NCI-H2107 treated with DMSO at 0.1 percent for 48 hours (cell line): ENCODE measurements around the gene IGF1R.

Experiments used
- DNase-seq: peaks from one replicate; lab custom pipeline; 2025; ENCODE audit not compliant: unreplicated experiment; lab: John Stamatoyannopoulos, UW

Gene IGF1R

DNA sequence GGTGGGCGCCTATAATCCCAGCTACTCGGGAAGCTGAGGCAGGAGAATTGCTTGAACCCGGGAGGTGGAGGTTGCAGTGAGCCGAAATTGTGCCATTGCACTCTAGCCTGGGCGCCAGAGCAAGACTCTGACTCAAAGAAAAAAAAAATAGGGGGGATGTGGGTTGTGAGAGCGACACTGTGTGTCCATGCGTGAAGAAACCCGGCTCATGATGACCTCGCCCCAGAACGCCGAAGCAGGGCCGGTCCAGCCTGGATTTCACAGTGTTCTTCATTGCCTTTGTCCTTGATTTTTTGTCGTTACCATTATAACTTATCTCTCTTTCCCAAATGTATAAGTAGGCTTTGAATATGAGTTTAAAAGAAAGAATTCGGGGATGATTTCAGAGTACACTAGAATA is 230.5 kb downstream of the IGF1R start:
- DNase-seq: no peak

DNA sequence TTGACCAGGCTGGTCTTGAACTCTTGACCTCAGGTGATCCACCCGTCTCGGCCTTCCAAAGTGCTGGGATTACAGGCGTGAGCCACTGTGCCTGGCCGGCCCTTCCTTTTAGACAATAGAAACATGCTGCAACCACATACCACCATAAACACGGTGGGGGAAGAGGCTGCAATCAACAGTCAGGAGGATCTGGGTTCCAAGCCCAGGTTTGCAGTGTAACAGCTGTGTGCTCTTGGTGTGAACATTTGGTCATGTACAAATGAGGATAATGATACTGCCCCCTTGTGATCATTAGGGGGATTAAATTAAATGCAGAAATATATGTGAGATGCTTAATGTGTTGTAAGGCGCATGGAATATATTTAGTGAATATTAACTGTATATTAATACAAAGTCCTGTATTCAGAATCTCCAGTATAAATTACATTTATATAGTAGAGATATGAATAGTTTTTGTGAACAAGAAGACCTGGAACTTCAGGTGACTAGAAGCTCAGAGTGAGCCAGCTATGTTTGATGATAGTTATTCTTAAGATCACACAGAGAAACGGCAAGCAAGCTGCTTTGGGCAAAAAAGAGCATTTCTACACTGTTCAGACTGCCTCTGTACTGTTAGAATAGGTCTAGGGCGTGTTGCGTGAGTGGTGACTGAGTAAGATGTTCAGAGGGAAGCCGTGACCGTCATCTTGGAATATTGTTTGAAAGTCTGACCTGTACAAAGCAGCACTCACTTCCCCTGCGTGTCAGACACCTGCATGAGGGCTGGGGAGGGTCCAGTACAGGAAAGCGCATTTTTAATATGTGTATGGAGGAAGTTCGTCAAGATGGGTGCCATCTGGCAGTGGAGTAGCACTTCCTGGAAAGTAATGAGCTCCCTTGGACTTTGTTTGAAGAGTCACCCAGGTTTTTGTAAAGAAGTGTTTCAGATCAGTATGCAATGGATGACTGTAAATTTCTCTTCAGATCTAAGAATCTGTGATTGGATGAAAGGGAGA is 233.5 kb downstream of the IGF1R start:
- DNase-seq: no peak

DNA sequence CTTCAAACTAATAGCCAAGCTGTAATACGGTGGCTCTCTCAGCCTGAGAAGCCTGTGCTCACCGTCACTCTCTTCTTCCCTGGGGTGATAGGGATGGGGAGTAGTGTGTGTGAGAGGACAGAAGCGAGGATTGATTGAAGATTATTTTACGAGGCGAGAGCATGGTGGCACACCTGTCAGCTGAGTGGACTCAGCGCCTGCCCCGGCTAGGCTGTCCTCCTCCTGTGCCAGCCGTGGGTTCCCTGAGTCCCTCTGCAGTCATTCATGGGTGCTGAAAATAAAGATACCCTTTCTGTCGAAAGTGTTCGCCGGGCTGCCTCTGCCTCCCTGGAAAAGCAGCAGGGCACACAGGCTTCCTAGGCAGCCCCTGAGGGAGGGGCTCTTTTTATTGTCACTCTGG is 235.1 kb downstream of the IGF1R start:
- no peak for DNase-seq

DNA sequence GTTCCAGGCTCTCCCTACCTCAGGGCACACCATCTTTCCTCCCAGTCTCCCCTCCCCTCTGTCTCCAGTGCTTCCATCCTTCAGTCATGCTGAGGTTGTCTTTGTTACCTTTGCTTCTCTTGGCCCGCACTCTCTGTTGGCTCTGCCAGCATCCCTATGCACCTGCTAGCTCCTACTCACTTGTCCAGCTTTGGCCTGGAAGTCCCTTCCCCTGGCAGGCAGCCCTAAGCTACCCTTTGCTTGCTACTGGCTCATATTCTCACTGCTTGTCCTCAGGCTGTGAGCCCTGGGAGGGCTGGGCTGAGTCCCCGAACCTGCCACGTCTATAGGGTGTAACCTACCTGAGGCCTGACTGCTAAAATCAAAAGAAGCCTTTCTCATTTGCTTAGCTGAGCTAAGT is 236.6 kb downstream of the IGF1R start:
- no peak for DNase-seq

DNA sequence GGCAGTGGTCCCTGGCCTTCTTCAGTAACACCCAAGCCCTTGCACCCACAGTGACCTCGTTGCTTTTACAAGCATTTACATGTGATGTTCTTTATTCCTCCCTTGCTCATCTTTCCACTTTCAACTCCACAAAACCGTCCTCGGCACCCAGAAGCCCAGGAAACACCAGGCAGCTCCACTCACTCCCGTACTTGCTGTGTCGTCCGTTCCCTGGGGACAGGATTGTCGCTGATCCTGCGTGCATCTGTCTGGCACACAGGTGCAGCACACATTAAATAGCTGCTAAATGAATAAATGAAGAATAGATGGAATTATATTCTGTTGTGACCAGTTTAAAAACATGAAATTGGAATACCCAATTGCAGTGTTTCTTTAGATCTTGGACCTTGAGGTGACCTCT is 239.6 kb downstream of the IGF1R start:
- DNase-seq: no peak

DNA sequence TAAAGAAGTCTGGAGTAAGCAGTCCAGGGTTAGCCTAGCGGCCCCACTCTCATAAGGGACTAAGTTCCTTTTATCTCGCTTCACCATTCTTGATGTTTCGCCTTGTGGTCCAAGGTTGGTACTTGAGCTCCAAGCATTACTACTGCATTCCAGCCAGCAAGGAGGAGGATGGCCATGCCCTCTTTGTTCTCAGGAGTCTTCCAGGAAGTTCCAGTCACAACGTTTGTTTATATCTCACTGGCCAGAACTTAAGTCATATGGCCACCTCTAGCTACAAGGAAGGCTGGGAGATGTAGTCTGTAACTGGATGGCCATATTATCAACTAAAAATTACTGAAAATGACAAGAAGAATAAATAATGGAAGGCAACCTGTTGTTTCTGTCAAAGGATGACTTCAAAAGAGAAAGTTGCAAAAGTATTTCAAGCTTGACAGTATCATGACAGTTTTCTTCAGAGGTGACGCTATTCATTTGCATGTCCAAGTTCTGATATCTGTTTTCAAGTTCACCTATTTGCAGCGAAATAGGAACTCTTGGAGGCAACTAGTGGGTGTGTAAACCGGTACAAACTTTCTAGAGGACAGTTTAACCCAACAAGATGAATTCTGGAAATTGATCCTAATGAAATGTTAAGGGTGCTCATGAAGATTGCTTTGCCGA is 240.6 kb downstream of the IGF1R start:
- DNase-seq: no peak

DNA sequence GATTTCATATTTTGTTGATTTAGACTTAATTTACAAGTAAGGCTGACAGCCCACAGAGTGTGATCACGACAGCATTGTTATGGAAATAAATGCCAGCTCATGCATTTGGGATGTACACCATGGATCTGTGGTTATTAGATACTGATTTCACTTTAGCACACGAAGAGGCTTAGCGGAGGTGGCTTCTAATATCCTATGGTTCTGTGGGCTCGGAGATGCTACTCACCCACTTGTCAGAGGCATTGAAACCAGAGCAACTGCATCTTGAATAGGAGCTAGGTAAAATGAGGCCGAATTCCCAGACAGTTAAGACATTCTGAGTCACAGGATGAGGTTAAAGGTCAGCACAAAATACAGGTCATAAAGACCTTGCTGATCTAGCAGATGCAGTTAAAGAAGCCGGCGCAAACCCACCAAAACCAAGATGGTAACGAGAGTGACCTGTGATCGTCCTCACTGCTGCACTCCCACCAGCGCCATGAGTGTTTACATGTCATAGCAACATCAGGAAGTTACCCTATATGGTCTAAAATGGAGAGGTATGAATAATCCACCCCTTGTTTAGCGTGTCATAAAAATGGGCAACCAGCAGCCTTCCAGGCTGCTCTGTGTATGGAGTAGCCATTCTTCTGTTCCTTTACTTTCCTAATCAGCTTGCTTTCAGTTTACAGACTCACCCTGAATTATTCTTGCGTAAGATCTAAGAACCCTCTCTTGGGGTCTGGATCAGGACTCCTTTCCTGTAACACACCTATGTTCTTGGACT is 241.8 kb downstream of the IGF1R start:
- DNase-seq: no peak

DNA sequence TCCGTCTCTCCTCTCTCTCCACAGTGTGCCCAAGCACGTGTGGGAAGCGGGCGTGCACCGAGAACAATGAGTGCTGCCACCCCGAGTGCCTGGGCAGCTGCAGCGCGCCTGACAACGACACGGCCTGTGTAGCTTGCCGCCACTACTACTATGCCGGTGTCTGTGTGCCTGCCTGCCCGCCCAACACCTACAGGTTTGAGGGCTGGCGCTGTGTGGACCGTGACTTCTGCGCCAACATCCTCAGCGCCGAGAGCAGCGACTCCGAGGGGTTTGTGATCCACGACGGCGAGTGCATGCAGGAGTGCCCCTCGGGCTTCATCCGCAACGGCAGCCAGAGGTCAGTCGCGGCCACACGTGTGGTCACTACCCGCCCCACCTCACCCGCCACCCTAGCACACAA is 243.0 kb downstream of the IGF1R start:
- no peak for DNase-seq

DNA sequence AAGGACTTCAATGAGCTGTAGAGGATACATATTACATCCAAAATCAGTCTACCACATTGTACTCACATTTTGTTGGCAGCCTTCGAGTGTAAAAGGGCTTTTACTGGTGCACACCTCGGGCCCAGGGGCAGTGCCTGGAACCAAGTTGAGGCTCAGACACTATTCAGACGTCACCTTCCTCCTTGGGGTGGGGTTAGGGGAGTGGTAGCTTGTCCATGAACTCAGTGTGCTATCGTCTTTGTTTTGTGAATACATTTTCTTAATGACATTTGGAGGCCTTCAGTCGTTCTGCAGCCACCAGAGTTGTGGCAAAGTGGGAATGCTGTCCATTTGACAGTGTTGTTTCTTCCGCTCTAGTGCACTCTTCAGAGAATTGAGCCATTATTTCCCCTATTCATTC is 245.1 kb downstream of the IGF1R start:
- no peak for DNase-seq

DNA sequence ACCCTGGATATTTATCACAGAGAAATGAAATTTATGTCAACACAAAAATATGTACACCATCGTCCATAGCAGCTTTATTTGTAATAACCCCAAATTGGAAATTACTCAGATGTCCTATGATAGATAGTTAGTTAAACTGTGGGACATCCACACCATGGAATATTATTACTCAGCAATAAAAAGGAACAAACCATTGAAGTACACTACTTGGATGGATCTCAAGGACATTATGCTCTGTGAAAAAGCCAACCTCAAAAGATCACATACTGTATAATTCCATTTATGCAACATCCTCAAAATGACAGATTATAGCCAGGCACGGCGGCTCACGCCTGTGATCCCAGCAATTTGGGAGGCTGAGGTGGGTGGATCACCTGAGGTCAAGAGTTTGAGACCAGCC is 246.0 kb downstream of the IGF1R start:
- DNase-seq: no peak

DNA sequence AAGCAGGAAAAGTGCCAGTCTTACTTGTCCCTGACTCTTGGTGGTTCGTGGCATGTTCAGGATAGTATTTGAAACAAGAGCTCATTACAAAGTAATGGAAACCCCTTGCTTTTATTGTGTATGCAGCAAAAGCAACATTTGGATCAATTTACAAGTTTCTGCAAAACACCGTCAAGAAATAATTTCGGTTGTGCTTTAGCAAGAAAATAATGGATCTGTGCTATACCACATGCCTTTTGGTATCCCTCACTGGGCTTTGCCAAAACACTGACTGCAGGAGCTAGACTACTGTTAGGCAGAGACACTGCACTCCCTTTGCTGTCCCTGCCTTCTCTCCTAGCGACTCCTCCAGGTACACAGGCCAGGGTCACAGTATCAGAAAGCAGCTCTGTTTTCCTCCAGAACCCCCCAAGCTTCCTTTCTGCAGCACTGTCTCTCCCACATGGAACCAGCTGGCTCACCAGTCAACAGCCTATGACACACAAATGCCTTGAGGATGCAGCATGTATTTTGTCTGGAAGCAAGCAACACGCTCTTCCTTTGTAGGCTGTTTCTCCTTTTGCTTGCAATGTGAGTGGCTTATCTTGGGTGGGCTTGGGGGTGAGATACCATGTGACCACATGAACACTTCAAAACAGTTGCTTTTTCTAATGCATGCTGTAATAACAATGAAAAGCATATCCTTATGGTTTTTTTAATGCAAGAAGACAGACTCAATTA is 247.8 kb downstream of the IGF1R start:
- no peak for DNase-seq

DNA sequence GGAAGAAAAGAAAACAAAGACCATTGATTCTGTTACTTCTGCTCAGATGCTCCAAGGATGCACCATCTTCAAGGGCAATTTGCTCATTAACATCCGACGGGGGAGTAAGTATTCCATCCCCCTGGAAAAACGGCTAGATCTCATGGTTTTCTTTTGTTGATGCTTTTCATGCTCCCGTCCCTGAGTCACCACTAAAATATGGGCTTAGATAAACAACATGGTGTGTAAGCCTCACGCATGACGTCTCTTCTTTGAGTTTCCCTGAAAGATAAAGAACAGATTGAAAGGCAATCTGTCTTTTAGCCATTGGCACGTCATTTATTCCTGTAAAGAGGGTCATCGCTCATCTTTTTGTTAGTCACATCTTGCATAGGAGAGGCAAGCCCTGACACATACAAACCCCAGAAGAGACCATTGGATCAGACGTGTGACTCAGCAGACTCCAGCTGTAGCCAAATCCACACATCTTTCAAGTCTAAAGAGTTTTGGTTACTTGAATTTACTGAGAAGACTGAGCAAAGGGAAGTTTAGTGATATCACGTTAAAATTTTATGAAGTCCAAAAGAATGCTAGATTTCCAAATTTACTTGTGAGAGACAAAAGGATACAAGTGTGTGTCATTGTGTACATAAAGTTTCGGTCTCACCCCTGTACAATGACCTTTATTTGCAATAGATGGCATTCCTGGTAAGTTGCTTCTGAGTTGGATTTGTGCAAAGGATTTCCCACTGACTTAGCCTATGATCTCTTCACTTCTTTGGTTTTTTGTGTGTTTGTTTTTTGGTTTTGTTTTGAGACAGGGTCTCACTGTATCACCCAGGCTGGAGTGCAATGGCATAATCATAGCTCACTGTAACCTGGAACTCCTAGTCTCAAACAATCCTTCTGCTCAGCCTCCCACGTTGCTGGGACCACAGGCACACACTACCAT is 248.7 kb downstream of the IGF1R start:
- DNase-seq: no peak

DNA sequence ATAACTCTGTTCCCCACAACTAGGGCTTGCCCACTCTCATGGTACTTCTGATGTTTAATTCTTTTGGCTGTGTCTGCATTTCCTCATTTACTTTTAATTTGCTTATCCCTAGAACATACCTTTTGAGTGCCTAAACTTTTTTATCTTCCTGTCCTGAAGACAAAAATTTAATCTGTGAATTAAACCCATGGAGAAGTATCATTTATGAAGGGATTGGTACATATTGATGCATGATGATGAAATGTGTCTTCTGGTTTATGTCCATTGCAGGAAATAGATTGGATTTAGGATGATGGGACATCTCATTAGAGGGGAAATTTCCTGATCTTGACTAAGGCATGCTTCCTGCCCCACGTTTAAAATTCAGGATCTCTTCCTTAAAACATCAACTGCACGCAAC is 249.8 kb downstream of the IGF1R start:
- DNase-seq: no peak

DNA sequence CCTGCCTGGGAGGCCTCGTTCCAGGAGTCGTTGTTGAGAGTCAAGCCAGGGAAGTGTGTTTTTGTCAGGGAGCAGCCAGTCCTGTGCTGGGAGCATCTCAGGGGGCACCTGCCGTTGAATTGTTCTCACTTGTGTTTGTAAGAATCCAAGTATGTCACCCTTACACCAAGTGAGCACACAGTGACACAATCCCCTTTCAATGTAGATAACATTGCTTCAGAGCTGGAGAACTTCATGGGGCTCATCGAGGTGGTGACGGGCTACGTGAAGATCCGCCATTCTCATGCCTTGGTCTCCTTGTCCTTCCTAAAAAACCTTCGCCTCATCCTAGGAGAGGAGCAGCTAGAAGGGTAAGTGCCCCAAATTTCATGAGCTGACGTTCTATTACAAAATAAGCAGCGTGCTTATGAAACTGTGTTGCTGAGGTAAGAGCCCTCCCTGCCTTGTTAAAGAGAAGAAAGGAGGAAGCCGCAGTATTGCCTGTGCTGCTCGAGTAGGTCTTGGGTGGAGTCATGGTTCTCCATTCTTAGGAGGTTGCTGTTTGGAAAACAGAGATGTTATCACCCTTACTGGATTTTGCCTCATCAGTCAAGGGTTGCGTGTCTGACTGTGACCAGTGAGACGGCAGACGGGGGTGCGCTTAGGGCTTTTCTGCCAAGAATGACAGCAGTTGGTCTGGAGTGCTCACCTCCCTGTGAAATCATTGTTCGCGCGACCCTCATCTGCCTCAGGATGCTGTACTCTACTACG is 251.1 kb downstream of the IGF1R start:
- no peak for DNase-seq

DNA sequence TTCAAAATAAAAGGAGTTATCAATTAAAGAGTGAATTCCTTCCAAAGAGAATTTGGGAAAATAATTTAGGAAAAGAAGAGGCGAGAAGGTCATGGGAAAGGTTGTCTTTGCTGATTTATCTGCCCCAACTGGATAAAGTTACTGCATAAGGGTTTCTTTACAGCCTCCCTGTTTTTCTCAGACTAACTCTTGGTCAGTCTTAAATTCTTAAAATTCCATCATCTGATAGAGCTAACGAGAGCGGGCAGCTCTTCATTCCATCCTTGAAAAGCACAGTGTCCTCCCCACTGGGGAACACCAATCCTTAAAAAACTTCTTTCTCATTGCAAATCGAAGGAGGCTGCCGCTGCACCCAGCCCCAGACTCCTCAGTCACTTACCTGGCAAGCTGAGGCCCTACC is 252.0 kb downstream of the IGF1R start:
- DNase-seq: no peak

DNA sequence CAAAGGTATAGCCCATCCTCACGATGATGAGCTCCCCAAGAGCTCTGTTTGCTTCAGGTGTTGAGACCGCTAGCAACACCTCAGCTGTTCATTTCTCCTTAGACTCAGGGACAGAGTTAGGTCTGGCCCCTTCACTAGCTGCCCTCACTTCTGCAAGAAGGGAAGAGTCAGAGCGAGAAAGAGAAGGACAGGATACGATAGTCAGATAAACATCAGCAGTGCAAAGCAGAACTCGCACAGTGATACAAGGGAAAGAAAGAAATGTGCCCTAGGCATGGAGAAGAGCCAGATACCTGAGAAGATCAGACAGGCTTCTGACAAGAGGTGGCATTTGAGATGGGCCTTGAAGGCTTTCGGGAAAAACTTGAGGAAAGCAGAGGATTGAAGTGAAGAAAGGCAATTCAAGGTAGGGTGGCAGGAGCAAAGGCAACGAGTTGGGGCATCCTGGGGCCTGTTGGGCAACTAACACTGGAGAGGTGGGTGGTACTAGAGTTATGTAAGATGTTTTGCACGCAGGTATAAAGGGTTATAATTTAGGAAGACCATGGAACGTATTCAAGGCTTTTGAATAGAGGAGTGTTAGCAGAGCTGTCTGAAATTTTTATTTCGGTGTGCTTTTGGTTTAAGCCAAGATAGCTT is 253.2 kb downstream of the IGF1R start:
- DNase-seq: no peak

DNA sequence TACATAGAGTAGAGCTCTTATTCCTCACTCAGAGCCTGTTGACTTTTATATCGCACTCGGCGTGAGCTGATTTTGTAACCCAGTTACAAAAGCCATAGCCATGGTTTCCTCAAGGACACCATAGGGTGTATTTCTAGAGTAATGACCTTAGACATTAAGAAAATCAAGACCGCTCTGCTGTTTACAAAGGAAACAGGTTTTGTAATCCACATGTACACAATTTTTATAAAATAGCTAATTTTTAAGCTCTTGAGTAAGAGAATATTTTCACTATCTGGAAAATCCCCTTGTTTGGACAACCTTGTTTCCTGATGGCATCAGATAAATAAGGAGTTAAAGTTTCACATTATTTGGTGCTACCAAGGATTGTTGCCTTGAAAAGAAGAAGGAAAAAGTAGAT is 254.6 kb downstream of the IGF1R start:
- DNase-seq: no peak

DNA sequence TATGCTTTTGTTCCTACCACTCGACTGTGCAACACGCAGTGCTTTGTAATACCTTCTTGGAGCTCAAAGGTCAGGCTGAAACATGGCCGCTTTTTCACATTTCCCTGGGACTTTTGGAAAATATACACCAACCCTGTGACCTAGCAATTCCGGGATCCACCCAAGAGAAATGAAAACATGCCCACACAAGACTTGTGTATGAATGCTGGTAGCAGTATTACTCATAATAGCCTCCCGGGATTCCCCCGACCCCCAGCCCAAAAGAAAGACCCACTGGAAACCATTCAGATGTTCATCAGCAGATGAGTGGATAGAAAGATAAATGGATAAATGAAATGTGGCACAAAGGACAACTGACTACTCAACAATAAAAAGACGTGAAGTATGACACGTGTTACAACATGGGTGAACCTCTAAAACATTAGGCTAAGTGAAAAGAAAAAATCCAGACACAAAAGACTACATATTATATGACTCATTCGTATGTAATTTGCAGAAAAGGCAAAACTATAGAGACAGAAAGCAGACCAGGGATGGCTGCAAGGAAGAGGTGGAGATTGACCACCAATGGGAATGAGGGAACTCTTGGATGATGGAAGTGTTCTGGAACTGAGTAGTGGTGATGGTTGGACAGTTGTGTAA is 255.2 kb downstream of the IGF1R start:
- DNase-seq: no peak
